ENCODE measurements around the gene RTTN. TPM values are rescaled to one million over a fixed set of nuclear protein-coding genes. Genes with fewer than 3 reads are reported as not detected.
"Not testable (repeated sequence)": the region's sequence is repeated elsewhere in the genome, so short reads cannot be mapped to it uniquely, and the experiment has no call there.

Gene RTTN
- total and polyA plus RNA-seq, 2 experiments from 2014 or later: 7.2 to 31.0 TPM

DNA sequence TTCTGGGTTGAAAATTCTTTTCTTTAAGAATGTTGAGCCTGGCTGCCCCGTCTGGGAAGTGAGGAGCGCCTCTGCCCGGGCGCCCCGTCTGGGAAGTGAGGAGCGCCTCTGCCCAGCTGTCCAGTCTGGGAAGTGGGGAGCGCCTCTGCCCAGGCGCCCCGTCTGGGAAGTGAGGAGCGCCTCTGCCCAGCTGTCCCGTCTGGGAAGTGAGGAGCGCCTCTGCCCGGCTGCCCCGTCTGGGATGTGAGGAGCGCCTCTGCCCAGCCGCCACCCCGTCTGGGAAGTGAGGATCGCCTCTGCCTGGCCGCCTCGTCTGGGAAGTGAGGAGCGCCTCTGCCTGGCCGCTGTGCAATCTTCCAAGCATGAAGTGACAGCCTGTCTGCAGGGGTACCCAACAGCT, 102.6 kb downstream of the RTTN start:
- not testable (repeated sequence) for H3K27me3 ChIP-seq (ENCODE audit: insufficient read depth); H3K27ac Mint-ChIP-seq; ATAC-seq; H3F3A ChIP-seq (replicated peaks; ENCODE audit: low read depth); H3K4me1 Mint-ChIP-seq; H3K79me2 ChIP-seq (replicated peaks; ENCODE audit: insufficient read depth); H2AFZ ChIP-seq; H3K4me1 ChIP-seq (ENCODE audit: insufficient read depth); H3K27ac ChIP-seq (ENCODE audit: low read depth); H3K36me3 ChIP-seq (ENCODE audit: insufficient read depth); H4K20me1 ChIP-seq (replicated peaks; ENCODE audit: insufficient read depth); H3K4me3 ChIP-seq; H3K4me3 Mint-ChIP-seq; H3K9me2 ChIP-seq (ENCODE audit: insufficient read depth); DNase-seq (ENCODE audit: low spot score); H3K27me3 Mint-ChIP-seq (ENCODE audit: insufficient read depth, low read depth, poor library complexity); H3K4me2 ChIP-seq
- H3K36me3 Mint-ChIP-seq (ENCODE audit: low read depth): peaks cover 84% of the 10 kb centered on the region
- peaks cover 67% of the 10 kb centered on the region for H3K9me3 Mint-ChIP-seq

GRCh38 chr18:70089858-70090257, 115.6 kb downstream of the RTTN start:
- Histone ChIP-seq H3K4me1 (ENCODE audit: insufficient read depth) (no peaks in the 10 kb centered on the region), H3K4me3 (no peak overlapping the region), H3K9me2 (ENCODE audit: insufficient read depth) (no peaks in the 10 kb centered on the region), H2AFZ (no peak overlapping the region), H3K27me3 (ENCODE audit: insufficient read depth) (no peaks in the 10 kb centered on the region), H3K36me3 (ENCODE audit: insufficient read depth) (peaks cover 3% of the 10 kb centered on the region), H3F3A (replicated peaks; ENCODE audit: low read depth) (no peaks in the 10 kb centered on the region), H3K79me2 (replicated peaks; ENCODE audit: insufficient read depth) (no peaks in the 10 kb centered on the region), H4K20me1 (replicated peaks; ENCODE audit: insufficient read depth) (no peaks in the 10 kb centered on the region), H3K27ac (ENCODE audit: low read depth) (no peak overlapping the region), H3K4me2 (no peak overlapping the region)
- Mint-ChIP-seq H3K9me3 (peaks cover 14% of the 10 kb centered on the region; the same call in 2 of the 3 replicates), H3K4me1 (no peaks in the 10 kb centered on the region), H3K27me3 (ENCODE audit: insufficient read depth, low read depth, poor library complexity) (no peaks in the 10 kb centered on the region), H3K4me3 (no peak overlapping the region), H3K27ac (no peak overlapping the region), H3K36me3 (ENCODE audit: low read depth) (peaks cover 21% of the 10 kb centered on the region; the same call in 2 of the 3 replicates)
- no peak for ATAC-seq
- DNase-seq (ENCODE audit: low spot score): no peak
- TF ChIP-seq EZH2phosphoT487 (IDR thresholded peaks at IDR 0.05; ENCODE audit: unreplicated experiment) (no peak), NANOG (IDR thresholded peaks at IDR 0.05; ENCODE audit: borderline replicate concordance) (no peak)
- TF ChIP-seq, protein P1, sequence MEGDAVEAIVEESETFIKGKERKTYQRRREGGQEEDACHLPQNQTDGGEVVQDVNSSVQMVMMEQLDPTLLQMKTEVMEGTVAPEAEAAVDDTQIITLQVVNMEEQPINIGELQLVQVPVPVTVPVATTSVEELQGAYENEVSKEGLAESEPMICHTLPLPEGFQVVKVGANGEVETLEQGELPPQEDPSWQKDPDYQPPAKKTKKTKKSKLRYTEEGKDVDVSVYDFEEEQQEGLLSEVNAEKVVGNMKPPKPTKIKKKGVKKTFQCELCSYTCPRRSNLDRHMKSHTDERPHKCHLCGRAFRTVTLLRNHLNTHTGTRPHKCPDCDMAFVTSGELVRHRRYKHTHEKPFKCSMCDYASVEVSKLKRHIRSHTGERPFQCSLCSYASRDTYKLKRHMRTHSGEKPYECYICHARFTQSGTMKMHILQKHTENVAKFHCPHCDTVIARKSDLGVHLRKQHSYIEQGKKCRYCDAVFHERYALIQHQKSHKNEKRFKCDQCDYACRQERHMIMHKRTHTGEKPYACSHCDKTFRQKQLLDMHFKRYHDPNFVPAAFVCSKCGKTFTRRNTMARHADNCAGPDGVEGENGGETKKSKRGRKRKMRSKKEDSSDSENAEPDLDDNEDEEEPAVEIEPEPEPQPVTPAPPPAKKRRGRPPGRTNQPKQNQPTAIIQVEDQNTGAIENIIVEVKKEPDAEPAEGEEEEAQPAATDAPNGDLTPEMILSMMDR (conservative IDR thresholded peaks at IDR 0.05; ENCODE audit: low read depth in 2 of 2): no peak

GRCh38 chr18:70086085-70086484, 119.4 kb downstream of the RTTN start:
- H3K27ac Mint-ChIP-seq: no peak overlapping the region
- DNase-seq (ENCODE audit: low spot score) (no peak), ATAC-seq (no peak)
- Histone ChIP-seq H3K79me2 (replicated peaks; ENCODE audit: insufficient read depth) (no peaks in the 10 kb centered on the region), H3K4me1 (ENCODE audit: insufficient read depth) (no peaks in the 10 kb centered on the region), H3K27me3 (ENCODE audit: insufficient read depth) (no peaks in the 10 kb centered on the region), H3K36me3 (ENCODE audit: insufficient read depth) (peaks cover 3% of the 10 kb centered on the region; the same call in 1 of the 2 replicates), H3K4me2 (no peak overlapping the region), H2AFZ (no peak overlapping the region), H3F3A (replicated peaks; ENCODE audit: low read depth) (no peaks in the 10 kb centered on the region), H3K4me3 (no peak overlapping the region), H4K20me1 (replicated peaks; ENCODE audit: insufficient read depth) (no peaks in the 10 kb centered on the region), H3K27ac (ENCODE audit: low read depth) (no peak overlapping the region), H3K9me2 (ENCODE audit: insufficient read depth) (no peaks in the 10 kb centered on the region)
- H3K36me3 Mint-ChIP-seq (ENCODE audit: low read depth): peaks cover 9% of the 10 kb centered on the region; the same call in 2 of the 3 replicates
- no peaks in the 10 kb centered on the region for H3K4me1 Mint-ChIP-seq
- H3K9me3 Mint-ChIP-seq: no peaks in the 10 kb centered on the region
- no peaks in the 10 kb centered on the region for H3K27me3 Mint-ChIP-seq (ENCODE audit: insufficient read depth, low read depth, poor library complexity)
- H3K4me3 Mint-ChIP-seq: no peak overlapping the region
- TF ChIP-seq EZH2 (IDR thresholded peaks at IDR 0.05; ENCODE audit: low read depth, unreplicated experiment) (no peak), EZH2phosphoT487 (IDR thresholded peaks at IDR 0.05; ENCODE audit: unreplicated experiment) (no peak), ZNF331 (CRISPR knock-in tag; IDR thresholded peaks at IDR 0.05; ENCODE audit: low read depth) (no peak), POLR2AphosphoS5 (IDR thresholded peaks at IDR 0.05; ENCODE audit: low read depth) (no peak), STAT1 (IDR thresholded peaks at IDR 0.05; ENCODE audit: unreplicated experiment) (no peak), CREB1 (CRISPR knock-in tag; IDR thresholded peaks at IDR 0.05; ENCODE audit: low read depth) (no peak), JUNB (IDR thresholded peaks at IDR 0.05; ENCODE audit: unreplicated experiment) (no peak), ETS1 (IDR thresholded peaks at IDR 0.05) (no peak)
- TF ChIP-seq, protein P1 (conservative IDR thresholded peaks at IDR 0.05; ENCODE audit: low read depth in 2 of 2): no peak

Data from GM23338 (cell line).